ENCODE results near the gene LMNTD2.

GRCh38 chr11:529728-530411 lies 30.7 kb downstream of the LMNTD2 start:
- TF ChIP-seq CTCF (IDR thresholded peaks at IDR 0.05) (no peak), CBFB (CRISPR knock-in tag; IDR thresholded peaks at IDR 0.05; ENCODE audit: low read depth) (no peak), ETV6 (CRISPR knock-in tag; IDR thresholded peaks at IDR 0.05) (no peak), FOXP1 (CRISPR knock-in tag; IDR thresholded peaks at IDR 0.05; ENCODE audit: borderline replicate concordance) (no peak), JUN (CRISPR knock-in tag; IDR thresholded peaks at IDR 0.05) (no peak), TCF7 (CRISPR knock-in tag; IDR thresholded peaks at IDR 0.05; ENCODE audit: low read depth) (no peak), FOXK1 (CRISPR knock-in tag; IDR thresholded peaks at IDR 0.05) (no peak), TEAD4 (CRISPR knock-in tag; IDR thresholded peaks at IDR 0.05) (no peak), ZNF121 (CRISPR knock-in tag; IDR thresholded peaks at IDR 0.05) (no peak), ZNF263 (CRISPR knock-in tag; IDR thresholded peaks at IDR 0.05; ENCODE audit: low read depth) (no peak)
- TF ChIP-seq, protein P1, sequence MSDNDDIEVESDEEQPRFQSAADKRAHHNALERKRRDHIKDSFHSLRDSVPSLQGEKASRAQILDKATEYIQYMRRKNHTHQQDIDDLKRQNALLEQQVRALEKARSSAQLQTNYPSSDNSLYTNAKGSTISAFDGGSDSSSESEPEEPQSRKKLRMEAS (CRISPR knock-in tag; IDR thresholded peaks at IDR 0.05): no peak
- TF ChIP-seq, protein P2, sequence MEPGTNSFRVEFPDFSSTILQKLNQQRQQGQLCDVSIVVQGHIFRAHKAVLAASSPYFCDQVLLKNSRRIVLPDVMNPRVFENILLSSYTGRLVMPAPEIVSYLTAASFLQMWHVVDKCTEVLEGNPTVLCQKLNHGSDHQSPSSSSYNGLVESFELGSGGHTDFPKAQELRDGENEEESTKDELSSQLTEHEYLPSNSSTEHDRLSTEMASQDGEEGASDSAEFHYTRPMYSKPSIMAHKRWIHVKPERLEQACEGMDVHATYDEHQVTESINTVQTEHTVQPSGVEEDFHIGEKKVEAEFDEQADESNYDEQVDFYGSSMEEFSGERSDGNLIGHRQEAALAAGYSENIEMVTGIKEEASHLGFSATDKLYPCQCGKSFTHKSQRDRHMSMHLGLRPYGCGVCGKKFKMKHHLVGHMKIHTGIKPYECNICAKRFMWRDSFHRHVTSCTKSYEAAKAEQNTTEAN (CRISPR knock-in tag; IDR thresholded peaks at IDR 0.05): no peak

Measured in WTC11 (cell line).